NCI-H1092 (cell line): ENCODE measurements around the gene ZNF100.
"Not testable (repeated sequence)": the region's sequence is repeated elsewhere in the genome, so short reads cannot be mapped to it uniquely, and the experiment has no call there.

Source experiments
- DNase-seq: peaks from one replicate; lab custom pipeline; 2025; lab: John Stamatoyannopoulos, UW

ZNF100 gene

GRCh38 chr19:21704320-21704719 lies 63.1 kb downstream of the ZNF100 start:
- no peak for DNase-seq

GRCh38 chr19:21699197-21699596 lies 68.2 kb downstream of the ZNF100 start:
- DNase-seq: no peak

GRCh38 chr19:21698215-21698614 lies 69.2 kb downstream of the ZNF100 start:
- DNase-seq: no peak

GRCh38 chr19:21697698-21698097 lies 69.7 kb downstream of the ZNF100 start:
- no peak for DNase-seq

GRCh38 chr19:21694171-21694906 lies 73.0 kb downstream of the ZNF100 start:
- DNase-seq: no peak

GRCh38 chr19:21693399-21693798 lies 74.0 kb downstream of the ZNF100 start:
- DNase-seq: no peak

- DNase-seq: no peak
These were observed 75.7 kb downstream of the ZNF100 start for GRCh38 chr19:21691661-21692060.

- no peak for DNase-seq
These were observed 78.9 kb downstream of the ZNF100 start for GRCh38 chr19:21688464-21688863.

GRCh38 chr19:21680671-21681070 lies 86.7 kb downstream of the ZNF100 start:
- DNase-seq: no peak

GRCh38 chr19:21680026-21680425 lies 87.4 kb downstream of the ZNF100 start:
- no peak for DNase-seq

GRCh38 chr19:21677696-21678418 lies 89.5 kb downstream of the ZNF100 start:
- DNase-seq: no peak

- DNase-seq: no peak
These were observed 92.9 kb downstream of the ZNF100 start for GRCh38 chr19:21674454-21674853.

- not testable (repeated sequence) for DNase-seq
These were observed 93.9 kb downstream of the ZNF100 start for GRCh38 chr19:21673479-21673878.
